PFSK-1 (cell line): ENCODE data around the gene KIF26A.

Experiments used
- FOXP2 ChIP-seq: optimal IDR thresholded peaks from 2 replicates; pipeline ENCODE3; 2011; ENCODE audit warnings: borderline replicate concordance, control low read depth, inconsistent platforms; ENCODE audit not compliant: insufficient read depth; ENCODE audit errors: extremely low read length, extremely low read depth
- POLR2AphosphoS5 ChIP-seq: IDR thresholded peaks from 2 replicates; pipeline ENCODE4 v1.6.1; 2012; ENCODE audit warnings: low read depth, mild to moderate bottlenecking, control low read depth, low read length, moderate library complexity
- REST ChIP-seq, 2 experiments: IDR thresholded peaks; 2 replicates each; pipeline versions ENCODE4 v1.6.1 to v1.8.0; 2011 to 2012; ENCODE audit warnings: low read depth in 2 of 2, low read length in 2 of 2, control low read depth in 1 of 2, inconsistent platforms in 1 of 2, mild to moderate bottlenecking in 1 of 2, moderate library complexity in 1 of 2; ENCODE audit not compliant: insufficient read depth in 1 of 2
- SIN3A ChIP-seq: IDR thresholded peaks from 2 replicates; pipeline ENCODE4 v1.6.1; 2012; ENCODE audit warnings: mild to moderate bottlenecking, low read length, moderate library complexity, borderline replicate concordance; ENCODE audit not compliant: insufficient read depth
- TAF1 ChIP-seq: IDR thresholded peaks from 2 replicates; pipeline ENCODE4 v1.6.1; 2012; ENCODE audit warnings: low read length, control low read depth, borderline replicate concordance; ENCODE audit not compliant: insufficient read depth

Gene KIF26A

GRCh38 chr14:104140463-104141331, 2.3 kb downstream of the KIF26A start:
- TF ChIP-seq SIN3A (no peak), TAF1 (no peak), POLR2AphosphoS5 (no peak), REST (IDR thresholded peaks at IDR 0.05; ENCODE audit: insufficient read depth in 1 of 2, low read depth in 2 of 2, low read length in 2 of 2) (no peak), FOXP2 (no peak)

- TF ChIP-seq FOXP2: no peak
Observed at GRCh38 chr14:104141621-104142091, 3.3 kb downstream of the KIF26A start.

- TF ChIP-seq FOXP2 (no peak), SIN3A (no peak), REST (IDR thresholded peaks at IDR 0.05; ENCODE audit: insufficient read depth in 1 of 2, low read depth in 2 of 2, low read length in 2 of 2) (no peak)
Observed at GRCh38 chr14:104142136-104142945, 4.0 kb downstream of the KIF26A start.

GRCh38 chr14:104142946-104143470, 4.6 kb downstream of the KIF26A start:
- TF ChIP-seq SIN3A (no peak), POLR2AphosphoS5 (no peak), TAF1 (no peak), FOXP2 (no peak), REST (IDR thresholded peaks at IDR 0.05; ENCODE audit: insufficient read depth in 1 of 2, low read depth in 2 of 2, low read length in 2 of 2) (no peak)

- TF ChIP-seq POLR2AphosphoS5 (no peak), TAF1 (no peak), REST (IDR thresholded peaks at IDR 0.05; ENCODE audit: insufficient read depth in 1 of 2, low read depth in 2 of 2, low read length in 2 of 2) (no peak), SIN3A (no peak), FOXP2 (no peak)
Observed at GRCh38 chr14:104143521-104144452, 5.4 kb downstream of the KIF26A start.
